NCI-H82 (cell line): ENCODE data around the gene CPN2.

Experiments used
- DNase-seq: peaks from one replicate; lab custom pipeline; 2025; lab: John Stamatoyannopoulos, UW

Gene CPN2

DNA sequence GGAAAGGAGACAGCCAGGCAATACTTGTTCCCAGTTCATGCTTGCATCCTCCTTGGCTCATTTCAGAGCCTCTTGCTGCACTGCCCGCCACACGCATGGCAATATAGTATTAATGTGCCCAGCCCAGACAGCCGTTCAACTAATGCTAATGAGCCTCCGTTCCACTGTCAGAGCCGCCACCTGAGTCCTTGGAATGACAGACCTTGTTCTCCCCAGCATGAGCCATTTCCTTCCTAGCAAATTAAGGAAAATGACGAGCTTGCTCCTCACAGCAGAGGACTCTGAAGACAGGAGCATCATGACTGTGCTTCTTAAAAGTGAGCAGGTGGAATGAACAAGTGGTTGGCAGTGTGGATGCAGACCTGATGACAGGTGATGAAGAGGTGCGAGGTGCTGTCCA, 29.2 kb upstream of the CPN2 start:
- DNase-seq, result no peak

- no peak for DNase-seq
Measured at GRCh38 chr3:194379651-194380050, 28.5 kb upstream of the CPN2 start.

DNA sequence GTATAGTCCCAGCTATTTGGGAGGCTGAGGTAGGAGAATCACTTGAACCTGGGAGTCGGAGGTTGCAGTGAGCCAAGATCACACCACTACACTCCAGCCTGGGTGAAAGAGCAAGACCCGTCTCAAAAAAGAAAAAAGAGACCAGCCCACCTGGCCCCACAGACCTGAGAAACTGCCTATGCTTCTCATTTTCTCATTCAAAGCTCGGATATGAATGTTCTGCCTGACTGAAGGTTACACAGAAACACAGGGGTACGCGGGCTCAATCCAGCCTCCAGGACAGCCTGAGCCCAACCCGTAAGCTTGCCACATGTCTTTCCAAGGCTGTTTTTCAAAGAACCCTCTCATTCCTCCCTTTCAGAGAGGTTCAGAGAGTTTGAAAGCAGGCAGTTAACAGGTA, 28.1 kb upstream of the CPN2 start:
- DNase-seq, result no peak

GRCh38 chr3:194377708-194378107, 26.6 kb upstream of the CPN2 start:
- DNase-seq, result no peak

- no peak for DNase-seq
Measured at GRCh38 chr3:194376241-194376560, 25.1 kb upstream of the CPN2 start.

DNA sequence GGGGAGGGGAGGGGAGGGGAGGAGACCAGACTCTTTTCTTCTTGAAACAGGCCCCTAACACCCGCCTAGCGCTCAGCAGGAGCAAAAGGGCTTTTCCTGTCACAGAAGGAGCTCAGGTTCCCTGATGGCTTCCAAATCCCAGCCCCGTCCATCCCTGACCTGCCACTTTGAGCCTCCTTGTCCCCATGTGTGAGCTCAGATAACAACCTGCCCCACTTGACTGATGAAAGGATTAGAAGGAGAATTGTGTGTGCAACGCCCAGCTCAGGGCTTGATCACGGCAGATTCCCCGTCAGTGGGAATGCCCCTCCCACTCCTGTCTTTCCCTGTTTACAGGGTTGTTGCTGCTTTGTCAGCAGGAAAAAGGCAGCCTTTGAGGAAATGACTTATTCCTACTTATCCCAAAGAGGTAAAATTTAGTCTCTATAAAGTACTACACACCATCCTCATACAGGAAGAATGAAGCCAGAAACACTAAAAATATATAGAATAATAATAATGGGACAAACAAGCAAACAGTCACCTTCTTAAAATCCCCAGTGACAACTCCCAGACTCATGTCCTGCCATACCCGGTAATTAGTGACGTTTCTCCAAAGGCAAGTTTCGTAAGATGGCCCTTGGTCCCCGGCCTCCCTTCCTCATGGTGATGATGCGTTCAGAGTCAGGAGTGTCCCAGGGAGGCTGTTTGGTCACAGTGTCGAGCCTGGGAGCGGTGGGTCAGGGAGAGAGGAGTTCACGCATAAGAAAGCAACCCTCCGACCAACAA, 24.5 kb upstream of the CPN2 start:
- DNase-seq, result peak; percentile 94

DNA sequence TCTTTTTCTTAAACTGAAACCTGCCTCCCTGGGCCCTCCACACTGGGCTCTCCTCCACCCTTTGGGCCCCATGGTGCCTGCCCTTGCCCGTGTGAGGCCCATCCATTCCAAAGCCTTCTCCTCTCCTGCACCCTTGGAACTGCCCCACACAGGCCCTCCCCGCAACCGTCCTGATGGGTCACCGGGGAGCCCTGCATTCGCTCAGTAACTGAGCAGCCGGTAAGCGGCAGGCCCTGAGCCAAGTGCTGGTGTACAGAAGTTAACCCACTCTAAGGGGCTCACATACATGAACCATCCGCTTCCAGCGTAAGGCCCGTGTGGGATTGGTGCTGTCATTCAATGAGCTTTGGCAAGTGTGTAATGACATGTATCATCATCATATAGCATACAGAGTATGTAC, 23.8 kb upstream of the CPN2 start:
- no peak for DNase-seq

- DNase-seq, result peak; percentile 47
Measured at GRCh38 chr3:194373899-194374298, 22.8 kb upstream of the CPN2 start.

DNA sequence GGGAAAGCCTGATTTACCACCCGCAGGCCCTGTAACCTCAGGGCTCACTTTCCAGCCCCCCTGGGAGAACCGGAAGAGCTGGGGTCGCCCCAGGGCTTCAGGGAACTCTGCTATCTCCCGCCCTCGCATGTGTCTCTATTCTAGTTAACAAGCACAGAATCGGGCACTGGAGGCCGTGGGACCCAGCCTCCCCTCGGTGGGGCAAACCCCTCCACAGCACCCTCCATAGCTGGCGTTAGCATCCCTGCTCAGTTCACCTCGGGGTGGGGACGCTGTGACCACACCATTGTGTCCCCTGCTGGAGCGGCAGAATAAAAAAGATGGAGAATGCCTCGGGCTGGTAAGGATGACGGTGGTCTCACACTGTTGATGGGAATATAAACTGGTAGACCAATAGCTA, 21.9 kb upstream of the CPN2 start:
- no peak for DNase-seq

DNA sequence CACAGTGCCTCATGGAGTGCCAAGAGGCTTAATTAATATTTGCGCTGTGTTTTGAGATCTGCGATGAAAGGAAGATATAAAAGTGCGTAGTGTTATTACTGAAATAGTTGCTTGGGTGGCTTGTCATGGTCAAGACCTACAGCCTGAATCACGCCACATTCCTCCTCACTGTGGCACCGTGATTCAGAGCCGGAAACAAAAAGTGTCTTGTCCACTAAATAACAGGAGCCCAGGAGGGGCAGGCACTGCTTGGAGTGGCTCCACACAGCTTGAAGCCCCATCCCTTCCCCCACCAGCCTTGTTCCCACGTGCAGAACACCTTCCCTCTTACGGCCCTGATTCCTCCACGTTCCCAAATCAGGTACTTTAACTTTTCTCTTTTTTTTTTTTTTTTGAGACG, 19.6 kb upstream of the CPN2 start:
- DNase-seq, result no peak

GRCh38 chr3:194369522-194370279, 18.6 kb upstream of the CPN2 start, which contains the start of gene LRRC15:
LRRC15 (minus strand) TSS chr3:194369743; CDS start chr3:194361043, 8,700 bp downstream.
- DNase-seq, result peak; percentile 33

DNA sequence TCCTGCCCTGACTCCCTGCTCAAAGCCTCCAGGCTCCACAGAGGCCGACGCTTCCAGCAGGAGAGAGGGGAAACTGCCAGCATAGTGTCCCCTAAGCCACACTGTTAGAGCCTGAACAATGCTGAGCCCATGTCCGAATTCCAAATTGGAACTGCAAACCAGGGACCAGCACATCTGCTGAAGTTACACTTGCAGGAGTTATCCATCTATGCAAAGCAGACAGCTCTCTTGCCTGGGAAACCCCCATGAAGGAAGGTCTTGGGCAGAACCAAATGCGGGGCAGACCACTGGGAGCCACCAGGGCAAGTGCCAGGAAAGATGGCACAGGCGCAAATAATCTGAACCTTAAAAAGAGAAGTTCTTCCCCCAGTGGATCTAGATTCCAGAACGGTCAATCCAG, 17.8 kb upstream of the CPN2 start:
- DNase-seq, result no peak

GRCh38 chr3:194367992-194368841, 17.1 kb upstream of the CPN2 start:
- no peak for DNase-seq

GRCh38 chr3:194365978-194366490, 14.9 kb upstream of the CPN2 start:
- no peak for DNase-seq

DNA sequence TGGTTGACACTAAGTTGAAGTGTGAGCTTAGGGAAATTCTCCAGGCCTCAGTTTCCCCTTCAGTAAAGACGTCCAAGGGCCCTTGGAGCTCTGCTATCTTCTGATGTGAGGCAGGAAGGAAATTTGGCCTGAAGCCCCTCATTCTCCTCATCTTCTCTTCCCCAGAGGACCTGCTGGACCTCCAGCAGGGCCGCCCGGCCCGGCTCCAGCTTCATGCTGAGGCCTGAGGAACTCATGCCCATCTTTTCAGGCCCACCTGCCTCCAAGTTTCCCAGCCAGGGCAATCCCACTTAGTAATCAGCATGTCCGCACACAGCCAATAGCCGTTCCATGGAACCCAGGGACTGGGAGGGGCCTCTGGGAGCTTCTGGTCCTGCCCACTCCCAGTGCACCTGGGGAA, 14.4 kb upstream of the CPN2 start:
- no peak for DNase-seq

DNA sequence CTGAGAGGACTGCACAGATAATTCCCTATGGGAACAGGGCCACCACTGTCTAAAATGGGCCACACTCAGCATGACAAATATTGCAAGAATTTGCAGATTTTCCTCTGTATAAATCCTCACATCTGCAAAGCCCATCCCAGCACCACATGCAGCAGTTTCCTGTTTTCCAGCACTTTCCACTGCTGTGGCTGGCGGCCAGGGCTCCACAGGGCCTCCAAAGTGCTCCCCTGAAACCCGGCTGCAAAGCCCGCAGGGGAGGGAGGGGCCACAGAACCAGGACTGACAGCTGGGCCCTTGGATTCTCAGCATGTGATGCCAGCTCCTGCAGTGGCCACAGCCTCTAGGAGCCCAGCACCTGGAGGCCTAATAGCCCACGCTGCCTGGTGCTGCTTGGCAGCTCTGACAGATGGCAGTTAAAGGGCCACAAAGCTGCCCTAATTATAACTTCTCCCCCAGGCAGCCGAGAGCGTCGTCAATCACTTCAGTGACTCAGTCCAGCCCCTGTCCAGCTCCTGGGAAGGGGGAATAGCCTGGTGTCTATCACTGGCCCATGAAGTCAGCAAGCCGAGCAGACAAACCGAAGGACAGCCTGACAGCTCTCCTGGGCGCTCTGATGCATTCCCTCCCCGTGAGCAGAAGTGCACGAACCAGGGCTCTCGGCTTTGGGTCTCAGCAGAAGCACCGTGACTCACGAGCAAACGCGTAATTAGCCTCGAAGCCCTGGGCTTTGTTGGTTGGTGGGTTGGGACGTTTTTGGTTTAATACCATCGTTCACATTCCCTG, 13.7 kb upstream of the CPN2 start:
- DNase-seq, result peak; percentile 64

- no peak for DNase-seq
Measured at GRCh38 chr3:194364314-194364651, 13.2 kb upstream of the CPN2 start.

- DNase-seq, result no peak
Measured at GRCh38 chr3:194360568-194360967, 9.4 kb upstream of the CPN2 start.

DNA sequence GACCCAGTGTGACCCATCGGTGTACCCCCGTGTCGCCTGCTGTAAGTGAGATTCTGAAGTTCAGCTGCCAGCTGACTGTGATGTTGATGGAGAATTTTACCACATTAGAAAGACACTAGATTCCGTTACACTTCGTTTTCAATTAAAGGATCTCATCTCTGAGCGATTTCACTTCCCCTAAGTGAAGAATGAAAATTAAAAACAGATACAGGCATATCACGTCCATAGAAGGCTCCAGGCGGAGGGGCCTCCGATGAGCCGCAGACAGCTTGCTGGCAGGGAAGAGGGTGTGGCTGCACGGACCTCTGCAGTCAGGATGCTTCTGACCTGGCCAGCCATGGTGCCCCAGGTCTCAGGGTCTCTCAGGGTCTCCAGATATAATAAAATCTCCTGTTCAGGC, 6.6 kb upstream of the CPN2 start:
- no peak for DNase-seq

- no peak for DNase-seq
Measured at GRCh38 chr3:194355379-194355778, 4.3 kb upstream of the CPN2 start.

DNA sequence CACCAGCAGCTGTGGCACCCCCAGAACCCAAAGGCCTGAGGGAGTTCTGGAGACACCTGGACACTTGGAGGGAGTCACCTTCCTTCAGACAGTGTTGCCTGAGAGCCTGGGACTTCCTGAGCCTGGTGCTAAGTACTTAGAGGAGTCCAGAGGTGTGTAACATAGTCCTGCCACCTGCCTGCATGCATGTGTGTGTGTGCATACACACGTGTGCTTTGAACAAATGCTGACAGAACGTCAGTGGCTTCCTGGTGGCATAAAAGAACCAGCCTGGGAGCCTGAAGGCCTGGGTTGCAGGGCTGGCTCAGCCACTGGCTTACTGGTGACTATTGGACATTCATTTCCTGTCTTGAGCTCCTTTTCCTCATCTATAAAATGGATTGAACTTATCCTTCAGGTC, 3.2 kb upstream of the CPN2 start:
- no peak for DNase-seq
